WTC11 (cell line): ENCODE data around the gene CALML3. TPM values are rescaled to one million over a fixed set of nuclear protein-coding genes. Genes with fewer than 3 reads are reported as not detected.
A peak's percentile ranks its signal among the peaks of the same experiment; 100 is the strongest.

Experiments
- ATAC-seq: fragments of 200-7000 bp; cut with Tn5 transposase; 2 replicates; pipeline ENCODE4 v1.10.0; 2021; ENCODE audit warnings: mild to moderate bottlenecking, moderate library complexity
- CTCF ChIA-PET: fragments of 300-600 bp; sonication (Branson Sonifier 250); formaldehyde crosslinking; loops from one replicate; lab custom pipeline; 2021; ENCODE audit warnings: antibody characterized with exemption; lab: Charles Lee
- POLR2A ChIA-PET: fragments of 350-600 bp; sonication (Branson Sonifier 250); formaldehyde crosslinking; loops from one replicate; lab custom pipeline; 2021; ENCODE audit warnings: antibody characterized with exemption; lab: Charles Lee
- DNase-seq: peaks from one replicate; pipeline ENCODE4 v3.0.0; 2021; ENCODE audit warnings: low spot score
- H3K27ac Mint-ChIP-seq: 2 replicates; pipeline ENCODE4 v1.8.0; 2021; ENCODE audit warnings: mixed read lengths
- H3K27me3 Mint-ChIP-seq: 2 replicates; pipeline ENCODE4 v1.8.0; 2021; ENCODE audit warnings: low read depth, mild to moderate bottlenecking, moderate library complexity, mixed read lengths
- H3K36me3 Mint-ChIP-seq: 2 replicates; pipeline ENCODE4 v1.8.0; 2021; ENCODE audit warnings: mixed read lengths
- H3K4me1 Mint-ChIP-seq: 2 replicates; pipeline ENCODE4 v1.8.0; 2022; ENCODE audit warnings: mixed read lengths
- H3K4me3 Mint-ChIP-seq: 2 replicates; pipeline ENCODE4 v1.8.0; 2021; ENCODE audit warnings: mild to moderate bottlenecking, moderate library complexity, mixed read lengths
- H3K9me3 Mint-ChIP-seq: 2 replicates; pipeline ENCODE4 v1.8.0; 2021; ENCODE audit warnings: mixed read lengths
- CREB1 ChIP-seq: sonication (generic); formaldehyde crosslinking; IDR thresholded peaks from 2 replicates; pipeline ENCODE4 v1.8.0; 2023; ENCODE audit warnings: mild to moderate bottlenecking, missing genetic modification reagents
- ELF4 ChIP-seq: sonication (generic); formaldehyde crosslinking; IDR thresholded peaks from 2 replicates; pipeline ENCODE4 v1.8.1; 2022; ENCODE audit warnings: low read depth, mild to moderate bottlenecking, moderate library complexity, missing genetic modification reagents
- FOXJ3 ChIP-seq: sonication (generic); formaldehyde crosslinking; IDR thresholded peaks from 2 replicates; pipeline ENCODE4 v1.9.0; 2021; ENCODE audit warnings: missing genetic modification reagents, mild to moderate bottlenecking, borderline replicate concordance
- FOXP1 ChIP-seq: sonication (generic); formaldehyde crosslinking; IDR thresholded peaks from 2 replicates; pipeline ENCODE4 v1.8.0; 2022; ENCODE audit warnings: missing genetic modification reagents, mild to moderate bottlenecking, moderate library complexity, borderline replicate concordance
- GRHL2 ChIP-seq: fragments of 250-450 bp; sonication (Bioruptor Pico); IDR thresholded peaks from 2 replicates; pipeline ENCODE4 v1.8.0; 2022; ENCODE audit warnings: mild to moderate bottlenecking, moderate library complexity; ENCODE audit not compliant: insufficient replicate concordance, severe bottlenecking
- IRF2 ChIP-seq: sonication (generic); formaldehyde crosslinking; IDR thresholded peaks from 2 replicates; pipeline ENCODE4 v1.8.0; 2022; ENCODE audit warnings: low read depth, missing genetic modification reagents, borderline replicate concordance
- MYBL2 ChIP-seq: sonication (generic); formaldehyde crosslinking; IDR thresholded peaks from 2 replicates; pipeline ENCODE4 v1.8.1; 2023; ENCODE audit warnings: mild to moderate bottlenecking, moderate library complexity, missing genetic modification reagents
- NFYB ChIP-seq: sonication (generic); formaldehyde crosslinking; conservative IDR thresholded peaks from 2 replicates; pipeline ENCODE4 v1.8.0; 2022; ENCODE audit warnings: low read depth, missing genetic modification reagents
- NR1H2 ChIP-seq: sonication (generic); formaldehyde crosslinking; IDR thresholded peaks from 2 replicates; pipeline ENCODE4 v1.9.0; 2021; ENCODE audit warnings: mild to moderate bottlenecking, moderate library complexity, missing genetic modification reagents
- TEAD4 ChIP-seq: sonication (generic); formaldehyde crosslinking; IDR thresholded peaks from 2 replicates; pipeline ENCODE4 v1.8.0; 2022; ENCODE audit warnings: mild to moderate bottlenecking, missing genetic modification reagents
- ZMAT4 ChIP-seq: fragments of 250-450 bp; sonication (Bioruptor Pico); IDR thresholded peaks from 2 replicates; pipeline ENCODE4 v1.9.0; 2021; ENCODE audit warnings: mild to moderate bottlenecking
- ZNF121 ChIP-seq: sonication (generic); formaldehyde crosslinking; IDR thresholded peaks from 2 replicates; pipeline ENCODE4 v1.8.0; 2023; ENCODE audit warnings: missing genetic modification reagents
- ZNF138 ChIP-seq: sonication (generic); formaldehyde crosslinking; conservative IDR thresholded peaks from 2 replicates; pipeline ENCODE4 v1.8.1; 2022; ENCODE audit warnings: mild to moderate bottlenecking, moderate library complexity, missing genetic modification reagents
- total RNA-seq: library from RNA; stranded (reverse); gene quantifications from 3 replicates; pipeline ENCODE4 v1.2.3, GENCODE V29; 2021
- TF ChIP-seq, protein P1 (sequence below): fragments of 250-450 bp; sonication (Bioruptor Pico); IDR thresholded peaks from 2 replicates; pipeline ENCODE4 v2.1.2; 2022; ENCODE audit warnings: mild to moderate bottlenecking, moderate library complexity
- TF ChIP-seq, protein P2 (sequence below): fragments of 250-450 bp; sonication (Bioruptor Pico); conservative IDR thresholded peaks from 2 replicates; pipeline ENCODE4 v1.9.0; 2021; ENCODE audit warnings: mild to moderate bottlenecking
- TF ChIP-seq, protein P3 (sequence below): sonication (generic); formaldehyde crosslinking; IDR thresholded peaks from 2 replicates; pipeline ENCODE4 v1.8.1; 2023; ENCODE audit warnings: mild to moderate bottlenecking, missing genetic modification reagents, moderate library complexity
- TF ChIP-seq, protein P4 (sequence below): fragments of 250-450 bp; sonication (Bioruptor Pico); IDR thresholded peaks from 2 replicates; pipeline ENCODE4 v1.9.0; 2021; ENCODE audit warnings: mild to moderate bottlenecking
- TF ChIP-seq, protein P5 (sequence below): sonication (generic); formaldehyde crosslinking; IDR thresholded peaks from 2 replicates; pipeline ENCODE4 v1.8.0; 2022; ENCODE audit warnings: missing genetic modification reagents
- TF ChIP-seq, protein P6 (sequence below): sonication (generic); formaldehyde crosslinking; IDR thresholded peaks from 2 replicates; pipeline ENCODE4 v1.8.1; 2022; ENCODE audit warnings: missing genetic modification reagents, borderline replicate concordance

CALML3 gene
- total RNA-seq, 1 experiment from 2014 or later: not detected

DNA sequence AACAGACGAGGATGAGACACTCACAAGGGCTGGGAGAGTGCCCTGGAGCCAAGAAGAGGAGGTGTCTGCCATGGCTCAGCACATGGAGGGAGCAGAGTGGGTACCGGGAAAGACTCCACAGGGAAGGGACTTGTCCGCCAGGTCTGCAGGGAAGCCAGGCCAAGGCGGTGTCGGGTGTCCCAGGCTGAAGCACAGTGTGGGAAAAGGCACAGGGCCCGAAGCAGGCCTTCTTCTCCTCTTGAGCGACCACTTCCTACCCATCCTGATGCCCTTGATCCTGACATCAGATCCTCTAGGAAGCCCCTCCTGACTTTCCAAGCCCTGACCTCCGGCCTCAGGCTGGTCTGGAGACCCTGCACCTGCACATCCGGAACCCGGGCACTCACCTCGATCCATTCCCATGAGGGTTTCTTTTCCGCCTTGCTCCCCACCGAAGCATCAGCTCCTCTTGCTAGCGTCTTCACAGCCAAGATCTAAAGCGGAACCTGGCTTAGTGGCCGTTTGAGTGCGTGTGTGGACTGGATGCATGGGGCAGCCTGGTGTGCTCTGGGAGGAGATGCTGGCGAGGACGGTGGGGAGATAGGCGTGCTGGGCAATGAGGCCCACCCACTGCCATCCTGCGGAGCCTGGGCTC is 8.5 kb downstream of the CALML3 start:
- Mint-ChIP-seq H3K36me3 (no peaks in the 10 kb centered on the region), H3K9me3 (peaks cover 9% of the 10 kb centered on the region), H3K4me1 (peaks cover 2% of the 10 kb centered on the region; the same call in 1 of the 2 replicates), H3K27me3 (no peaks in the 10 kb centered on the region; the same call in 1 of the 2 replicates), H3K4me3 (no peak overlapping the region), H3K27ac (no peak overlapping the region)
- ChIA-PET POLR2A (no interaction called here), CTCF (no interaction called here)
- TF ChIP-seq IRF2 (CRISPR knock-in tag) (no peak), TEAD4 (CRISPR knock-in tag) (no peak)
- ATAC-seq (peak; percentile 65), DNase-seq (peak; percentile 15)

- Mint-ChIP-seq H3K9me3 (peaks cover 9% of the 10 kb centered on the region), H3K27ac (no peak overlapping the region), H3K4me1 (peaks cover 8% of the 10 kb centered on the region), H3K27me3 (no peaks in the 10 kb centered on the region; the same call in 1 of the 2 replicates), H3K4me3 (no peak overlapping the region), H3K36me3 (no peaks in the 10 kb centered on the region)
- no peak for DNase-seq
- no peak for ATAC-seq
- ChIA-PET POLR2A (no interaction called here), CTCF (no interaction called here)
- TF ChIP-seq, protein P1, sequence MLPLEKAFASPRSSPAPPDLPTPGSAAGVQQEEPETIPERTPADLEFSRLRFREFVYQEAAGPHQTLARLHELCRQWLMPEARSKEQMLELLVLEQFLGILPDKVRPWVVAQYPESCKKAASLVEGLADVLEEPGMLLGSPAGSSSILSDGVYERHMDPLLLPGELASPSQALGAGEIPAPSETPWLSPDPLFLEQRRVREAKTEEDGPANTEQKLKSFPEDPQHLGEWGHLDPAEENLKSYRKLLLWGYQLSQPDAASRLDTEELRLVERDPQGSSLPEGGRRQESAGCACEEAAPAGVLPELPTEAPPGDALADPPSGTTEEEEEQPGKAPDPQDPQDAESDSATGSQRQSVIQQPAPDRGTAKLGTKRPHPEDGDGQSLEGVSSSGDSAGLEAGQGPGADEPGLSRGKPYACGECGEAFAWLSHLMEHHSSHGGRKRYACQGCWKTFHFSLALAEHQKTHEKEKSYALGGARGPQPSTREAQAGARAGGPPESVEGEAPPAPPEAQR (CRISPR knock-in tag): no peak
- TF ChIP-seq ZNF121 (CRISPR knock-in tag) (no peak), NR1H2 (no peak), GRHL2 (no peak), FOXJ3 (CRISPR knock-in tag) (no peak), CREB1 (CRISPR knock-in tag) (no peak), ZMAT4 (CRISPR knock-in tag) (no peak), FOXP1 (CRISPR knock-in tag) (no peak), MYBL2 (CRISPR knock-in tag) (no peak), ELF4 (no peak), TEAD4 (CRISPR knock-in tag) (no peak), ZNF138 (CRISPR knock-in tag) (no peak), NFYB (CRISPR knock-in tag) (no peak)
- TF ChIP-seq, protein P2, sequence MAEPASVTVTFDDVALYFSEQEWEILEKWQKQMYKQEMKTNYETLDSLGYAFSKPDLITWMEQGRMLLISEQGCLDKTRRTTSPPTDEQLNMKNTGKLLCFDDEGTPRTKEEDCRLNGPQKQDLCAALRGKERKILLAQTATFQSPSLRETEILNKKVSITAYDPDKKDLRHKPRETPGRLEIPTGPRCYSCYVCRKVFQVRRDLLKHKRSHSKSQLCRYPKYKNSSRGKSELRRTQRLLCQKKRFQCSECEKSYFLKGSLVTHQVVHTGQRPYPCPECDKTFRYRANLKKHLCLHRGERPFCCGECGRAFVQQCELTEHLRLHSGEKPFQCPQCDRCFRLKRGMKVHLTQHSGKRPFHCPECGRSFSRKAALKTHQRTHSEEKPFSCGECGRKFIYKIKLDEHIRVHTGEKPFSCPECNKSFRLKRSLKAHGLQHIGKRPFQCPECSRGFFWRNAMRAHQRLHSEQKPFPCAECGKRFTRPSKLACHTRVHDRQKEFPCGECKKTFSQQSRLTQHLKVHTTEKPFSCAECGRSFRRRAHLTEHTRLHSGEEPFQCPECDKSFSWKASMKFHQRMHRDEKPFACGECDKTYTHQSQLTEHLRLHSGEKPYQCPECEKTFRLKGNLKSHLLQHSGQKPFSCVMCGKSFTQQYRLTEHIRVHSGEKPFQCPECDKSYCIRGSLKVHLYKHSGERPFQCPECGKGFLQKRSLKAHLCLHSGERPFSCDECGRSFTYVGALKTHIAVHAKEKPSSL: no peak
- TF ChIP-seq, protein P3, sequence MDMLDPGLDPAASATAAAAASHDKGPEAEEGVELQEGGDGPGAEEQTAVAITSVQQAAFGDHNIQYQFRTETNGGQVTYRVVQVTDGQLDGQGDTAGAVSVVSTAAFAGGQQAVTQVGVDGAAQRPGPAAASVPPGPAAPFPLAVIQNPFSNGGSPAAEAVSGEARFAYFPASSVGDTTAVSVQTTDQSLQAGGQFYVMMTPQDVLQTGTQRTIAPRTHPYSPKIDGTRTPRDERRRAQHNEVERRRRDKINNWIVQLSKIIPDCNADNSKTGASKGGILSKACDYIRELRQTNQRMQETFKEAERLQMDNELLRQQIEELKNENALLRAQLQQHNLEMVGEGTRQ (CRISPR knock-in tag): no peak
- TF ChIP-seq, protein P4, sequence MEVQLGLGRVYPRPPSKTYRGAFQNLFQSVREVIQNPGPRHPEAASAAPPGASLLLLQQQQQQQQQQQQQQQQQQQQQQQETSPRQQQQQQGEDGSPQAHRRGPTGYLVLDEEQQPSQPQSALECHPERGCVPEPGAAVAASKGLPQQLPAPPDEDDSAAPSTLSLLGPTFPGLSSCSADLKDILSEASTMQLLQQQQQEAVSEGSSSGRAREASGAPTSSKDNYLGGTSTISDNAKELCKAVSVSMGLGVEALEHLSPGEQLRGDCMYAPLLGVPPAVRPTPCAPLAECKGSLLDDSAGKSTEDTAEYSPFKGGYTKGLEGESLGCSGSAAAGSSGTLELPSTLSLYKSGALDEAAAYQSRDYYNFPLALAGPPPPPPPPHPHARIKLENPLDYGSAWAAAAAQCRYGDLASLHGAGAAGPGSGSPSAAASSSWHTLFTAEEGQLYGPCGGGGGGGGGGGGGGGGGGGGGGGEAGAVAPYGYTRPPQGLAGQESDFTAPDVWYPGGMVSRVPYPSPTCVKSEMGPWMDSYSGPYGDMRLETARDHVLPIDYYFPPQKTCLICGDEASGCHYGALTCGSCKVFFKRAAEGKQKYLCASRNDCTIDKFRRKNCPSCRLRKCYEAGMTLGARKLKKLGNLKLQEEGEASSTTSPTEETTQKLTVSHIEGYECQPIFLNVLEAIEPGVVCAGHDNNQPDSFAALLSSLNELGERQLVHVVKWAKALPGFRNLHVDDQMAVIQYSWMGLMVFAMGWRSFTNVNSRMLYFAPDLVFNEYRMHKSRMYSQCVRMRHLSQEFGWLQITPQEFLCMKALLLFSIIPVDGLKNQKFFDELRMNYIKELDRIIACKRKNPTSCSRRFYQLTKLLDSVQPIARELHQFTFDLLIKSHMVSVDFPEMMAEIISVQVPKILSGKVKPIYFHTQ (CRISPR knock-in tag): no peak
- TF ChIP-seq, protein P5, sequence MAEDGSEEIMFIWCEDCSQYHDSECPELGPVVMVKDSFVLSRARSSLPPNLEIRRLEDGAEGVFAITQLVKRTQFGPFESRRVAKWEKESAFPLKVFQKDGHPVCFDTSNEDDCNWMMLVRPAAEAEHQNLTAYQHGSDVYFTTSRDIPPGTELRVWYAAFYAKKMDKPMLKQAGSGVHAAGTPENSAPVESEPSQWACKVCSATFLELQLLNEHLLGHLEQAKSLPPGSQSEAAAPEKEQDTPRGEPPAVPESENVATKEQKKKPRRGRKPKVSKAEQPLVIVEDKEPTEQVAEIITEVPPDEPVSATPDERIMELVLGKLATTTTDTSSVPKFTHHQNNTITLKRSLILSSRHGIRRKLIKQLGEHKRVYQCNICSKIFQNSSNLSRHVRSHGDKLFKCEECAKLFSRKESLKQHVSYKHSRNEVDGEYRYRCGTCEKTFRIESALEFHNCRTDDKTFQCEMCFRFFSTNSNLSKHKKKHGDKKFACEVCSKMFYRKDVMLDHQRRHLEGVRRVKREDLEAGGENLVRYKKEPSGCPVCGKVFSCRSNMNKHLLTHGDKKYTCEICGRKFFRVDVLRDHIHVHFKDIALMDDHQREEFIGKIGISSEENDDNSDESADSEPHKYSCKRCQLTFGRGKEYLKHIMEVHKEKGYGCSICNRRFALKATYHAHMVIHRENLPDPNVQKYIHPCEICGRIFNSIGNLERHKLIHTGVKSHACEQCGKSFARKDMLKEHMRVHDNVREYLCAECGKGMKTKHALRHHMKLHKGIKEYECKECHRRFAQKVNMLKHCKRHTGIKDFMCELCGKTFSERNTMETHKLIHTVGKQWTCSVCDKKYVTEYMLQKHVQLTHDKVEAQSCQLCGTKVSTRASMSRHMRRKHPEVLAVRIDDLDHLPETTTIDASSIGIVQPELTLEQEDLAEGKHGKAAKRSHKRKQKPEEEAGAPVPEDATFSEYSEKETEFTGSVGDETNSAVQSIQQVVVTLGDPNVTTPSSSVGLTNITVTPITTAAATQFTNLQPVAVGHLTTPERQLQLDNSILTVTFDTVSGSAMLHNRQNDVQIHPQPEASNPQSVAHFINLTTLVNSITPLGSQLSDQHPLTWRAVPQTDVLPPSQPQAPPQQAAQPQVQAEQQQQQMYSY (CRISPR knock-in tag): no peak
- TF ChIP-seq, protein P6, sequence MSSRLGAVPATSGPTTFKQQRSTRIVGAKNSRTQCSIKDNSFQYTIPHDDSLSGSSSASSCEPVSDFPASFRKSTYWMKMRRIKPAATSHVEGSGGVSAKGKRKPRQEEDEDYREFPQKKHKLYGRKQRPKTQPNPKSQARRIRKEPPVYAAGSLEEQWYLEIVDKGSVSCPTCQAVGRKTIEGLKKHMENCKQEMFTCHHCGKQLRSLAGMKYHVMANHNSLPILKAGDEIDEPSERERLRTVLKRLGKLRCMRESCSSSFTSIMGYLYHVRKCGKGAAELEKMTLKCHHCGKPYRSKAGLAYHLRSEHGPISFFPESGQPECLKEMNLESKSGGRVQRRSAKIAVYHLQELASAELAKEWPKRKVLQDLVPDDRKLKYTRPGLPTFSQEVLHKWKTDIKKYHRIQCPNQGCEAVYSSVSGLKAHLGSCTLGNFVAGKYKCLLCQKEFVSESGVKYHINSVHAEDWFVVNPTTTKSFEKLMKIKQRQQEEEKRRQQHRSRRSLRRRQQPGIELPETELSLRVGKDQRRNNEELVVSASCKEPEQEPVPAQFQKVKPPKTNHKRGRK: no peak
These were observed 9.5 kb downstream of the CALML3 start for GRCh38 chr10:5534051-5534821.
